Thyroid gland (tissue), 4 donors: ENCODE data around the gene MAP3K5. TPM values are rescaled to one million over a fixed set of nuclear protein-coding genes. Genes with fewer than 3 reads are reported as not detected.
"Not testable (repeated sequence)": the region's sequence is repeated elsewhere in the genome, so short reads cannot be mapped to it uniquely, and the experiment has no call there.

ENCODE experiments used
- DNase-seq, 2 donors: peaks; one replicate each; pipeline ENCODE4 v3.0.0-alpha.2; 2019
- H3K27ac ChIP-seq, 3 donors: fragments of 200-600 bp; sonication (generic); 1 replicate in 2 of 3; 2 replicates in 1 of 3; pipeline ENCODE4 v1.5.1; 2016 to 2019; ENCODE audit warnings: mild to moderate bottlenecking in 1 of 3, moderate library complexity in 1 of 3
- H3K27me3 ChIP-seq: fragments of 200-600 bp; sonication (generic); one replicate; pipeline ENCODE4 v1.5.1; 2019
- H3K36me3 ChIP-seq, 2 donors: fragments of 200-600 bp; sonication (generic); one replicate each; pipeline ENCODE4 v1.5.1; 2016 to 2019
- H3K4me1 ChIP-seq, 2 donors: fragments of 200-600 bp; sonication (generic); one replicate each; pipeline ENCODE4 v1.5.1; 2017 to 2019
- H3K4me3 ChIP-seq, 3 donors: fragments of 200-600 bp; sonication (generic); replicated peaks in 1 of 3; 1 replicate in 2 of 3; 2 replicates in 1 of 3; pipeline ENCODE4 v1.5.1; 2016; ENCODE audit warnings: mild to moderate bottlenecking in 1 of 3
- H3K9me3 ChIP-seq: fragments of 200-600 bp; sonication (generic); one replicate; pipeline ENCODE4 v1.5.1; 2017
- POLR2A ChIP-seq, 2 donors: fragments of 450-650 bp; IDR thresholded peaks; one replicate each; pipeline ENCODE4 v1.6.1; 2017; ENCODE audit warnings: antibody characterized with exemption in 2 of 2, mild to moderate bottlenecking in 2 of 2, moderate library complexity in 1 of 2
- WGBS, 2 donors: methylation state at CpG; one replicate each; pipeline ENCODE4 v1.1.5; 2017; 5-methylcytosine and 5-hydroxymethylcytosine counted together
- intact Hi-C: fragments of 100-400 bp; cut with DNase I; formaldehyde crosslinking; loops from one replicate; pipeline ENCODE4 v1.15.1; 2023
- total RNA-seq, 4 donors: library from RNA; depleted of rRNA; stranded (reverse); fragments of >200 nt; gene quantifications; one replicate each; pipeline ENCODE4 v1.2.3, GENCODE V29; 2016
- TF ChIP-seq, protein P1 (sequence below), 6 experiments: fragments of 200-600 bp in 3 of 6; fragments of 450-650 bp in 3 of 6; sonication (generic) in 3 of 6; IDR thresholded peaks; one replicate each; pipeline ENCODE4 v1.5.1; 2016 to 2019; ENCODE audit warnings: antibody characterized with exemption in 6 of 6, mild to moderate bottlenecking in 2 of 6, inconsistent platforms in 1 of 6, moderate library complexity in 1 of 6

The MAP3K5 gene
- total RNA-seq, 4 donors from 2014 or later, result 28.1 to 68.0 (median 46.5) TPM

DNA sequence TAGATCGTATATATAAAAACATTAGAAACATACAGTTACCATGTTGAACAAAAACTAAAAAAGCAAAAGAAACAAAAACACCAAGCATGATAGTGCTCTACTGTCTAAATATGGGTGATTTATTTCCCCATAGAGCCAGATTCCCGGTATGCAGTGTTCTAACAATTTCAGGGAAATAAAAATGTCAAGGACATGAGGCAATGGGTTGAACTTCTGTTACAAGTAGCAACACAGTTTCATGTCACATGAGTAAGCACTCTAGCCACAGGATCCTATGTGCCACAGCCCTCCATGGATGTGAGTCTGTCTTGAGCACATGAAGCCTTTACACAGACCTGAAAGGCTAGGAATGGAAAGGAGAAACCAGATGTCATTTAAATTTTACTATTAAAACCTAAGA, 96.0 kb downstream of the MAP3K5 start:
- 66 to 84% methylated on average over 2 of the region's 2 CpGs for WGBS, 2 donors
- TF ChIP-seq, protein P1, sequence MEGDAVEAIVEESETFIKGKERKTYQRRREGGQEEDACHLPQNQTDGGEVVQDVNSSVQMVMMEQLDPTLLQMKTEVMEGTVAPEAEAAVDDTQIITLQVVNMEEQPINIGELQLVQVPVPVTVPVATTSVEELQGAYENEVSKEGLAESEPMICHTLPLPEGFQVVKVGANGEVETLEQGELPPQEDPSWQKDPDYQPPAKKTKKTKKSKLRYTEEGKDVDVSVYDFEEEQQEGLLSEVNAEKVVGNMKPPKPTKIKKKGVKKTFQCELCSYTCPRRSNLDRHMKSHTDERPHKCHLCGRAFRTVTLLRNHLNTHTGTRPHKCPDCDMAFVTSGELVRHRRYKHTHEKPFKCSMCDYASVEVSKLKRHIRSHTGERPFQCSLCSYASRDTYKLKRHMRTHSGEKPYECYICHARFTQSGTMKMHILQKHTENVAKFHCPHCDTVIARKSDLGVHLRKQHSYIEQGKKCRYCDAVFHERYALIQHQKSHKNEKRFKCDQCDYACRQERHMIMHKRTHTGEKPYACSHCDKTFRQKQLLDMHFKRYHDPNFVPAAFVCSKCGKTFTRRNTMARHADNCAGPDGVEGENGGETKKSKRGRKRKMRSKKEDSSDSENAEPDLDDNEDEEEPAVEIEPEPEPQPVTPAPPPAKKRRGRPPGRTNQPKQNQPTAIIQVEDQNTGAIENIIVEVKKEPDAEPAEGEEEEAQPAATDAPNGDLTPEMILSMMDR (IDR thresholded peaks at IDR 0.05), result no peak
- no peak for TF ChIP-seq POLR2A (IDR thresholded peaks at IDR 0.05)
- Histone ChIP-seq H3K36me3 (no peaks in the 10 kb centered on the region), H3K4me1 (no peaks in the 10 kb centered on the region), H3K27me3 (no peaks in the 10 kb centered on the region), H3K27ac (no peak overlapping the region), H3K4me3 (no peak overlapping the region), H3K9me3 (no peaks in the 10 kb centered on the region)
- DNase-seq, result no peak
- intact Hi-C loops, result no loop called here

DNA sequence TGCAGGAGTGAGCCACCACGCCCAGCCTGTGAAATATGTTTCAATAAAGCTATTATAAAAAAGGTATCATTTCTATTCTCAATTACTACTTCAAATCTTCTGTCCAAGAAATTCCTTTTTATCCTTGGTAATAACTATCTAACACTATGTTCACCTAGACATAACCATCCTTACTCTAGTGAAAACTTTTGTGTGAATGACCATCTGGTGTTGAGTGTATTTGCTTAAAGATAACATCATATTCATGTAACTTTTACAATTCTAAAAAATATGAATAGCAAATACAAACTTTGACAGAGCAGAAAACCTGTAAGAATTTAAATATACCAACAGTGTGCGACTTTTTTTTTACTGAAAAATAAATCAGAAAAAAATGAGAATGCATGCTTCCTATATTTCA, 96.9 kb downstream of the MAP3K5 start:
- H3K27ac ChIP-seq, result no peak overlapping the region
- intact Hi-C loops, result no loop called here
- no peak overlapping the region for H3K4me3 ChIP-seq
- H3K36me3 ChIP-seq, result no peaks in the 10 kb centered on the region
- H3K4me1 ChIP-seq, result no peaks in the 10 kb centered on the region
- 96% methylated on average over 2 of the region's 2 CpGs for WGBS, 2 donors
- H3K27me3 ChIP-seq, result no peaks in the 10 kb centered on the region
- no peaks in the 10 kb centered on the region for H3K9me3 ChIP-seq
- TF ChIP-seq POLR2A (IDR thresholded peaks at IDR 0.05), result no peak
- TF ChIP-seq, protein P1 (IDR thresholded peaks at IDR 0.05), result no peak
- no peak for DNase-seq

DNA sequence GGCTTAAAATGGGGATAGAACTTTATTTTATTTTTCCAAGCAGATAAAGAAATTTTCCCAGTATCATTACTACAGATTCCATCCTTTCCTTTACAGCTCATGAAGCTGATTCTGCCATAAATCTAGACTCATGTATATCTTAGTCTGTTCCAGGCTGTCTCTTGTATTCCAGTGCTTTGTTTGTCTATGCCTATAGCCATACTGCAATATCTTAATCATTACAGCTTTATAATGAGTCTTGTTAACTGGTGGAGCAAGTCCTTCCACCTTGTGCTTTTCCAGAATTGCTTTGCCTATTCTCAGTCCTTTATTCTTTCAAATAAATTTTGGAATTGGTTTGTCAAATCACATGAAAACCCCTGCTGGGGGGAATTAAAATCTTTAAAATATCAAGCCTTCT, 99.2 kb downstream of the MAP3K5 start:
- TF ChIP-seq POLR2A (IDR thresholded peaks at IDR 0.05), result no peak
- TF ChIP-seq, protein P1 (IDR thresholded peaks at IDR 0.05), result no peak

DNA sequence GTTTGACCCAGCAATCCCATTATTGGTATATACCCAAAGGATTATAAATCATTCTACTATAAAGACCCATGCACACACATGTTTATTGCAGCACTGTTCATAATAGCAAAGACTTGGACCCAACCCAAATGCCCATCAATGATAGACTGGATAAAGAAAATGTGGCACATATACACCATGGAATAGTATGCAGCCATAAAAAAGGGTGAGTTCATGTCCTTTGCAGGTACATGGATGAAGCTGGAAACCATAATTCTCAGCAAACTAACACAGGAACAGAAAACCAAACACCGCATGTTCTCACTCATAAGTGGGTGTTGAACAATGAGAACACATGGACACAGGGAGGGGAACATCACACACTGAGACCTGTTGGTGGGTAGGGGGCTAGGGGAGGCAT, 104.4 kb downstream of the MAP3K5 start:
- 95 to 100% methylated on average over 1 of the region's 1 CpG for WGBS, 2 donors
- intact Hi-C loops, result not testable (repeated sequence)

More for the DNA sequence above, 99.2 kb downstream of the MAP3K5 start:
- H3K4me3 ChIP-seq, result no peak overlapping the region
- no peaks in the 10 kb centered on the region for H3K27me3 ChIP-seq
- H3K27ac ChIP-seq, result no peak overlapping the region
- intact Hi-C loops, result no loop called here
- H3K4me1 ChIP-seq, result no peaks in the 10 kb centered on the region
- H3K9me3 ChIP-seq, result no peaks in the 10 kb centered on the region
- no peak for DNase-seq
- no peaks in the 10 kb centered on the region for H3K36me3 ChIP-seq

DNA sequence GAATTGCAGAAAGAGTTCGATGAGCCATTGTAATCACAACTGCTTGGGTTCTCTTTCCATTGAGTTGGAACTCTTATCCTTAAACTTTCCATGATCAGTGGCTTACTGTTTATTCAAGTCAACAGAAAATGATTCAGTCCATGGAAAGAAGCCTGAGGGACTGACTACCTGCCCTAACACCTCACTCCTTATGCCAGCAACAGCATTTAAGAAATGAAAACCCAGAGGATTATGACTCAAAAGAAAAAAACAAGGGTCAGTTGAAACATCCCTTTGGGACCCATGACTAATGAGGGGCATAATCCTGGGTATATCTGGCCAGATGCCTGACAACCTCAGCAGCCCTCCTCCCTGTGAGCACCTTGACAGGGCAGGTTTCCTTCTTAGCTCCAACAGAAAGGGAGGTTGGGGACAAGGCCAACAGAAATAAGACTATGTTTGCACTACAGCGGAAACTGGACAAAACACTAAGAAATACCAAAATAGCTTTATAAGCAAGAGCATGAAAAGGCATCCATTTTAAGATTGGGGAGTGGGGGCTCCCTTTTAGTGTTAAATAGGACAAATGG, 106.7 kb downstream of the MAP3K5 start:
- intact Hi-C loops, result no loop called here
- H3K4me3 ChIP-seq, result no peak overlapping the region
- TF ChIP-seq, protein P1 (IDR thresholded peaks at IDR 0.05), result no peak
- TF ChIP-seq POLR2A (IDR thresholded peaks at IDR 0.05), result no peak
- no peaks in the 10 kb centered on the region for H3K9me3 ChIP-seq
- WGBS, 2 donors, result 93 to 94% methylated on average over 2 of the region's 2 CpGs
- H3K4me1 ChIP-seq, result peaks cover 21 to 27% of the 10 kb centered on the region in 2 donors
- H3K36me3 ChIP-seq, result no peaks in the 10 kb centered on the region
- H3K27me3 ChIP-seq, result no peaks in the 10 kb centered on the region
- peak overlapping the region in 1 of 3 donors; percentile 43 for H3K27ac ChIP-seq
- DNase-seq, result no peak

More for the DNA sequence above, 104.4 kb downstream of the MAP3K5 start:
- H3K27me3 ChIP-seq, DNase-seq, H3K36me3 ChIP-seq, H3K27ac ChIP-seq, H3K4me3 ChIP-seq, H3K9me3 ChIP-seq: not testable (repeated sequence)
- H3K4me1 ChIP-seq, result peaks cover 21 to 27% of the 10 kb centered on the region in 2 donors
